Spleen (tissue), 11 donors: ENCODE measurements around the gene TMEM201. TPM values are rescaled to one million over a fixed set of nuclear protein-coding genes. Genes with fewer than 3 reads are reported as not detected.

ENCODE experiments used
- DNase-seq: peaks from one replicate; pipeline ENCODE4 v3.0.0-alpha.2; 2020
- H3K27ac ChIP-seq, 8 donors: fragments of 200-600 bp; sonication (generic) in 7 of 8; 1 replicate in 4 of 8; 2 replicates in 4 of 8; pipeline versions ENCODE4 v1.5.0 to v1.8.0; 2016 to 2021; ENCODE audit warnings: inconsistent platforms in 4 of 8, mild to moderate bottlenecking in 4 of 8, moderate library complexity in 1 of 8
- H3K27me3 ChIP-seq, 7 donors: fragments of 200-600 bp; sonication (generic) in 6 of 7; replicated peaks in 1 of 7; 1 replicate in 4 of 7; 2 replicates in 3 of 7; pipeline versions ENCODE4 v1.5.0 to v1.8.0; 2016 to 2021; ENCODE audit warnings: inconsistent platforms in 3 of 7, mild to moderate bottlenecking in 1 of 7
- H3K36me3 ChIP-seq, 6 donors: fragments of 200-600 bp; sonication (generic) in 5 of 6; 1 replicate in 4 of 6; 2 replicates in 2 of 6; pipeline versions ENCODE4 v1.5.0 to v1.8.0; 2016 to 2021; ENCODE audit warnings: inconsistent platforms in 2 of 6
- H3K4me1 ChIP-seq, 6 donors: fragments of 200-600 bp; sonication (generic) in 5 of 6; 1 replicate in 3 of 6; 2 replicates in 3 of 6; pipeline versions ENCODE4 v1.5.0 to v1.8.0; 2016 to 2021; ENCODE audit warnings: inconsistent platforms in 3 of 6
- H3K4me3 ChIP-seq, 8 donors: fragments of 200-600 bp; sonication (generic) in 7 of 8; 1 replicate in 4 of 8; 2 replicates in 4 of 8; pipeline versions ENCODE4 v1.5.0 to v1.8.0; 2016 to 2021; ENCODE audit warnings: inconsistent platforms in 4 of 8, mild to moderate bottlenecking in 4 of 8, moderate library complexity in 2 of 8
- H3K9me3 ChIP-seq, 8 donors: fragments of 200-600 bp; sonication (generic) in 7 of 8; 1 replicate in 4 of 8; 2 replicates in 4 of 8; pipeline versions ENCODE4 v1.5.0 to v1.8.0; 2016 to 2021; ENCODE audit warnings: inconsistent platforms in 4 of 8
- POLR2A ChIP-seq, 3 donors: fragments of 450-650 bp; IDR thresholded peaks; one replicate each; pipeline ENCODE4 v1.5.1; 2017; ENCODE audit warnings: antibody characterized with exemption in 3 of 3, mild to moderate bottlenecking in 1 of 3
- POLR2AphosphoS5 ChIP-seq, 3 donors: sonication (generic); formaldehyde crosslinking; IDR thresholded peaks; one replicate each; pipeline ENCODE4 v1.5.1; 2017; ENCODE audit warnings: antibody characterized with exemption in 3 of 3
- WGBS, 5 donors: extraction: QIAGEN DNeasy Blood & Tissue Kit in 3 of 5; methylation state at CpG; one replicate each; pipeline versions ENCODE4 v1.1.5 to v1.1.7; 2013 to 2018; 5-methylcytosine and 5-hydroxymethylcytosine counted together
- intact Hi-C: fragments of 100-400 bp; cut with DNase I; formaldehyde crosslinking; loops from one replicate; pipeline ENCODE4 v1.15.0; 2023; ENCODE audit warnings: low total_unique reads
- polyA plus RNA-seq, 3 donors: library from polyadenylated mRNA; stranded (reverse); fragments of 200-250 nt; gene quantifications; one replicate each; pipeline ENCODE4 v1.2.1, GENCODE V29; 2013
- total RNA-seq, 7 donors: library from RNA; depleted of rRNA in 3 of 7; stranded (reverse); fragments of >200 nt in 3 of 7; fragmentation: NEBNext Ultra II Directional in 4 of 7; extraction: Animal tissue kit (Norgen Biotek cat#: 25700) in 4 of 7; gene quantifications; one replicate each; pipeline versions ENCODE4 v1.1.0 to v1.2.1, GENCODE V29; 2016 to 2021
- TF ChIP-seq, protein P1 (sequence below), 11 experiments: fragments of 200-600 bp in 7 of 11; fragments of 450-650 bp in 4 of 11; sonication (generic) in 4 of 11; IDR thresholded peaks in 8 of 11; conservative IDR thresholded peaks in 3 of 11; 1 replicate in 7 of 11; 2 replicates in 4 of 11; pipeline versions ENCODE4 v1.4.0 to v1.8.0; 2016 to 2021; ENCODE audit warnings: antibody characterized with exemption in 11 of 11, inconsistent platforms in 4 of 11, mild to moderate bottlenecking in 1 of 11
- donor health status: healthy with polysubstance abuse.
- donor health status: DM: no; HTN: no; CAD: no; lungs with moderate emphysema.
- donor health status: DM: no; HTN: no; CAD: no.
- donor health status: Bipolar disorder and iron deficiency.
- donor health status: healthy.
- donor health status: DM: no; HTN: no; CAD: no.
- donor health status: DM: yes; HTN: yes; CAD: no.

Gene TMEM201
- total and polyA plus RNA-seq, 10 donors, result 2.5 to 11.6 (median 6.3) TPM

DNA sequence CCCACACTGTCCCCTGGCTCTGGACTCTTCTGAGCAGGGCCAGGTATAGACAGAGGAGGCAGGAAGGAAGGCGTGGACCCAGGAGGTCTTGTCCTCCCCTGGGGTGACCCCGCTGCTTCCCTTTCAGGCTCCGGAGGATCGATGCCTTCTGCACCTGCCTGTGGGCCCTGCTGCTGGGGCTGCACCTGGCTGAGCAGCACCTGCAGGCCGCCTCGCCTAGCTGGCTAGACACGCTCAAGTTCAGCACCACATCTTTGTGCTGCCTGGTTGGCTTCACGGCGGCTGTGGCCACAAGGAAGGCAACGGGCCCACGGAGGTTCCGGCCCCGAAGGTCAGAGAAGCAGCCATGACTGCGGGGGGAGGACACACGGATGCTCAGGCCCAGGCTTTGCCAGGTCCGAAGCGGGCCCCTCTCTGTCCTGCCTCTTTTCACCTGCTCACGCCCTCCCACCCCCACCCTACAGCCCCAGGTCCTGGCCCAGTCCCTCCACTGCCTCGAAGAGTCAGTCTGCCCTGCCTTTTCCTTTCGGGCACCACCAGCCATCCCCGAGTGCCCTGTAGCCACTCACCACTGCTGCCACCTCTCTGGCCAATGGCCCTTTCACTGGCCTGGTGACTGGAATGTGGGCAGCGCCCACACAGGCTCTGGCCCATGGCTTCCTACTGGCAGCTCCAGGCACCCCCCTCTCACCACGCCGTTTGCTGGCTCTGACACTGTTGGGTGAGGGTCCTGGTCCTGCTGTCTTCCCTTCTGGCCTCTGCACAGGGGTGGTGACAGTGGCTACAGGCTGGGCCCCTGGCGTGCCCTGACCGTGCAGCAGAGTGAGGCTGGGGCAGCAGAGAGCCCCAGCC is 13.5 kb downstream of the TMEM201 start:
- 70 to 96% (median 93%) methylated on average over 15 to 26 of the region's 26 CpGs for WGBS, 5 donors
- no peaks in the 10 kb centered on the region for H3K4me1 ChIP-seq
- TF ChIP-seq, protein P1, sequence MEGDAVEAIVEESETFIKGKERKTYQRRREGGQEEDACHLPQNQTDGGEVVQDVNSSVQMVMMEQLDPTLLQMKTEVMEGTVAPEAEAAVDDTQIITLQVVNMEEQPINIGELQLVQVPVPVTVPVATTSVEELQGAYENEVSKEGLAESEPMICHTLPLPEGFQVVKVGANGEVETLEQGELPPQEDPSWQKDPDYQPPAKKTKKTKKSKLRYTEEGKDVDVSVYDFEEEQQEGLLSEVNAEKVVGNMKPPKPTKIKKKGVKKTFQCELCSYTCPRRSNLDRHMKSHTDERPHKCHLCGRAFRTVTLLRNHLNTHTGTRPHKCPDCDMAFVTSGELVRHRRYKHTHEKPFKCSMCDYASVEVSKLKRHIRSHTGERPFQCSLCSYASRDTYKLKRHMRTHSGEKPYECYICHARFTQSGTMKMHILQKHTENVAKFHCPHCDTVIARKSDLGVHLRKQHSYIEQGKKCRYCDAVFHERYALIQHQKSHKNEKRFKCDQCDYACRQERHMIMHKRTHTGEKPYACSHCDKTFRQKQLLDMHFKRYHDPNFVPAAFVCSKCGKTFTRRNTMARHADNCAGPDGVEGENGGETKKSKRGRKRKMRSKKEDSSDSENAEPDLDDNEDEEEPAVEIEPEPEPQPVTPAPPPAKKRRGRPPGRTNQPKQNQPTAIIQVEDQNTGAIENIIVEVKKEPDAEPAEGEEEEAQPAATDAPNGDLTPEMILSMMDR (IDR thresholded peaks at IDR 0.05 in 8 of 11, conservative IDR thresholded peaks at IDR 0.05 in 3 of 11), result no peak
- no peak for TF ChIP-seq POLR2AphosphoS5 (IDR thresholded peaks at IDR 0.05)
- TF ChIP-seq POLR2A (IDR thresholded peaks at IDR 0.05), result no peak
- H3K9me3 ChIP-seq, result no peaks in the 10 kb centered on the region
- peaks cover 0 to 99% (median 54%) of the 10 kb centered on the region in 6 donors for H3K36me3 ChIP-seq
- no peaks in the 10 kb centered on the region for H3K27me3 ChIP-seq
- intact Hi-C loops, result no loop called here
- no peak overlapping the region for H3K4me3 ChIP-seq
- peak; percentile 70 for DNase-seq
- no peak overlapping the region for H3K27ac ChIP-seq

DNA sequence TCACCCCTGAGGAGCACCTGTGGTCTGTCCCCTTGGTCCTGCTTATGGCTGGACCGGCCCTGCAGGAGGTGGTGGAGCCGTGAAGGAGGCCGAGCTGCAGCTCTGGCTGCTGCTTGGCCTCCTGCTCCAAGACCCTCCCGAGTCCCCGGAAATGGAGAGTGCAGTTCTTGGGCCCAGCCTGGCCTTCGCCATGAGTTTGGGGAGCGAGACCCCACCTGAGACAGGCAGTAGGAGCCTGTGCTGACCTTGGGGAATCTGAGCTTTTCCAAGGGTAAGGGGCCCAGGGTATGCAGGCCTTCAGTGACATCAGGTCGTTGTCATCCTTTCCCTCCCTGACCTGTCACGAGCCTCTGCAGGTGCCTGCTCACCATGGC is 14.1 kb downstream of the TMEM201 start:
- no peak overlapping the region for H3K27ac ChIP-seq
- H3K27me3 ChIP-seq, result no peaks in the 10 kb centered on the region
- H3K4me3 ChIP-seq, result no peak overlapping the region
- no peak for TF ChIP-seq POLR2A (IDR thresholded peaks at IDR 0.05)
- no peak for TF ChIP-seq POLR2AphosphoS5 (IDR thresholded peaks at IDR 0.05)
- TF ChIP-seq, protein P1 (IDR thresholded peaks at IDR 0.05 in 8 of 11, conservative IDR thresholded peaks at IDR 0.05 in 3 of 11), result no peak
- 93 to 98% (median 97%) methylated on average over 6 to 9 of the region's 9 CpGs for WGBS, 5 donors
- intact Hi-C loops, result no loop called here
- no peaks in the 10 kb centered on the region for H3K4me1 ChIP-seq
- DNase-seq, result no peak
- H3K9me3 ChIP-seq, result no peaks in the 10 kb centered on the region
- peaks cover 0 to 99% (median 50%) of the 10 kb centered on the region in 6 donors for H3K36me3 ChIP-seq

DNA sequence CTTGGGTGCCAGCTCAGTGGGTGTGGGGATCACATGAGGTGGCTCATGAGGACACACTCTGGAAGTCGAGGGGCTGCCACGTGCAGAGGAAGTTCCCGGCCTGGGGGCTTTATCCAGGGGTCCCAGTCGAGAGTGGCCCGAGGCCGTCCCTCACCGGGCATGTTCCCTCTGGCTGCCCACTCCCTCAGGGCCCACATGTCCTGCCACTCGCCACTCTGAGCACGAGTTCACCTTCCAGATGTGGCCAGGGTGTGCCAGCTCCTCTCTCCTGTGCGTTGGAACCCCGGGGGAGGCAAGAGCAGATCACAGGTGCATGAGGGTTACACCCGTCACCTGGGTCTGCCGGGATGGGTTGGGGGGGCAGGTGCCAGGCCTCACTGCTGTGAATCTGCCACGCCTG is 14.6 kb downstream of the TMEM201 start:
- H3K27me3 ChIP-seq, result no peaks in the 10 kb centered on the region
- no peaks in the 10 kb centered on the region for H3K4me1 ChIP-seq
- no peak for TF ChIP-seq POLR2AphosphoS5 (IDR thresholded peaks at IDR 0.05)
- TF ChIP-seq, protein P1 (IDR thresholded peaks at IDR 0.05 in 8 of 11, conservative IDR thresholded peaks at IDR 0.05 in 3 of 11), result no peak
- no peak for TF ChIP-seq POLR2A (IDR thresholded peaks at IDR 0.05)
- WGBS, 5 donors, result 92 to 97% (median 94%) methylated on average over 5 to 14 of the region's 14 CpGs
- no peak for DNase-seq
- intact Hi-C loops, result no loop called here
- no peak overlapping the region for H3K27ac ChIP-seq
- no peaks in the 10 kb centered on the region for H3K9me3 ChIP-seq
- H3K36me3 ChIP-seq, result peaks cover 0 to 99% (median 47%) of the 10 kb centered on the region in 6 donors
- no peak overlapping the region for H3K4me3 ChIP-seq
